ENCODE data around the gene GAS2L2. TPM values are rescaled to one million over a fixed set of nuclear protein-coding genes. Genes with fewer than 3 reads are reported as not detected.

The GAS2L2 gene
- total RNA-seq, 1 experiment from 2014 or later, result not detected

GRCh38 chr17:35784895-35785294 lies 31.9 kb upstream of the GAS2L2 start:
- BruUV-seq (replicated peaks), result no TSS peak
- H3K4me2 ChIP-seq (ENCODE audit: low read length), result no peak overlapping the region
- no peak overlapping the region for H2AFZ ChIP-seq (ENCODE audit: low read length)
- H3K79me2 ChIP-seq (ENCODE audit: low read length), result no peaks in the 10 kb centered on the region
- peak overlapping the region; percentile 13; the same call in 1 of the 2 replicates for H3K27ac ChIP-seq (ENCODE audit: low read length)
- no peak overlapping the region for H3K9ac ChIP-seq (ENCODE audit: low read length)
- H3K4me3 ChIP-seq (ENCODE audit: low read length), result no peak overlapping the region
- ChIA-PET CTCF (interaction anchor here (1.5 kb wide), 1 partner anchor 21 kb away, joined by 7 read pairs; no protein-coding TSS in a partner anchor), POLR2A (ENCODE audit: unreplicated experiment) (no interaction called here)
- no peaks in the 10 kb centered on the region for H3F3A ChIP-seq (ENCODE audit: low read length, unreplicated experiment)
- peaks cover 55% of the 10 kb centered on the region for H3K4me1 ChIP-seq (ENCODE audit: insufficient read depth, low read length)
- no peak for ATAC-seq
- H3K27me3 ChIP-seq (ENCODE audit: low read length), result no peaks in the 10 kb centered on the region
- no peaks in the 10 kb centered on the region for H3K9me2 ChIP-seq (replicated peaks; ENCODE audit: low read length)
- intact Hi-C loops (cut with micrococcal nuclease), result no loop called here
- H3K9me3 ChIP-seq (ENCODE audit: low read length), result no peaks in the 10 kb centered on the region
- H4K20me1 ChIP-seq (ENCODE audit: low read length), result no peaks in the 10 kb centered on the region
- no peaks in the 10 kb centered on the region for H3K36me3 ChIP-seq (ENCODE audit: low read depth, low read length)
- no peak for DNase-seq
- TF ChIP-seq EZH2 (IDR thresholded peaks at IDR 0.05; ENCODE audit: low read length, unreplicated experiment) (no peak), CTCF (conservative IDR thresholded peaks at IDR 0.05; ENCODE audit: low read depth, low read length) (no peak), EZH2phosphoT487 (IDR thresholded peaks at IDR 0.05; ENCODE audit: borderline replicate concordance, low read length) (no peak)

GRCh38 chr17:35780950-35781349 lies 27.9 kb upstream of the GAS2L2 start:
- DNase-seq (no peak), ATAC-seq (no peak)
- BruUV-seq (replicated peaks), result no TSS peak
- Histone ChIP-seq H3K27ac (ENCODE audit: low read length) (no peak overlapping the region), H3K9me2 (replicated peaks; ENCODE audit: low read length) (no peaks in the 10 kb centered on the region), H3K27me3 (ENCODE audit: low read length) (no peaks in the 10 kb centered on the region), H3K36me3 (ENCODE audit: low read depth, low read length) (no peaks in the 10 kb centered on the region), H2AFZ (ENCODE audit: low read length) (no peak overlapping the region), H3K9ac (ENCODE audit: low read length) (no peak overlapping the region), H3K9me3 (ENCODE audit: low read length) (no peaks in the 10 kb centered on the region), H3K4me2 (ENCODE audit: low read length) (no peak overlapping the region), H3K4me1 (ENCODE audit: insufficient read depth, low read length) (peaks cover 31% of the 10 kb centered on the region), H3K4me3 (ENCODE audit: low read length) (no peak overlapping the region), H3F3A (ENCODE audit: low read length, unreplicated experiment) (no peaks in the 10 kb centered on the region), H3K79me2 (ENCODE audit: low read length) (no peaks in the 10 kb centered on the region), H4K20me1 (ENCODE audit: low read length) (no peaks in the 10 kb centered on the region)
- POLR2A ChIA-PET (ENCODE audit: unreplicated experiment), result no interaction called here
- TF ChIP-seq EZH2phosphoT487 (IDR thresholded peaks at IDR 0.05; ENCODE audit: borderline replicate concordance, low read length) (no peak), EZH2 (IDR thresholded peaks at IDR 0.05; ENCODE audit: low read length, unreplicated experiment) (no peak), CTCF (conservative IDR thresholded peaks at IDR 0.05; ENCODE audit: low read depth, low read length) (no peak)
- CTCF ChIA-PET, result interaction anchor here (1.0 kb wide), 1 partner anchor 14 kb away, joined by 3 read pairs; no protein-coding TSS in a partner anchor
- intact Hi-C loops (cut with micrococcal nuclease), result no loop called here

GRCh38 chr17:35778641-35779196 lies 25.7 kb upstream of the GAS2L2 start:
- no TSS peak for BruUV-seq (replicated peaks)
- Histone ChIP-seq H3K9me3 (ENCODE audit: low read length) (no peaks in the 10 kb centered on the region), H3K4me1 (ENCODE audit: insufficient read depth, low read length) (peaks cover 17% of the 10 kb centered on the region), H2AFZ (ENCODE audit: low read length) (no peak overlapping the region), H3K79me2 (ENCODE audit: low read length) (no peaks in the 10 kb centered on the region), H3K4me3 (ENCODE audit: low read length) (no peak overlapping the region), H3K27me3 (ENCODE audit: low read length) (no peaks in the 10 kb centered on the region), H3K4me2 (ENCODE audit: low read length) (no peak overlapping the region), H4K20me1 (ENCODE audit: low read length) (no peaks in the 10 kb centered on the region), H3K9ac (ENCODE audit: low read length) (no peak overlapping the region), H3K9me2 (replicated peaks; ENCODE audit: low read length) (no peaks in the 10 kb centered on the region), H3K36me3 (ENCODE audit: low read depth, low read length) (no peaks in the 10 kb centered on the region), H3F3A (ENCODE audit: low read length, unreplicated experiment) (no peaks in the 10 kb centered on the region), H3K27ac (ENCODE audit: low read length) (no peak overlapping the region)
- ATAC-seq (no peak), DNase-seq (no peak)
- TF ChIP-seq CTCF (conservative IDR thresholded peaks at IDR 0.05; ENCODE audit: low read depth, low read length) (no peak), EZH2phosphoT487 (IDR thresholded peaks at IDR 0.05; ENCODE audit: borderline replicate concordance, low read length) (no peak), EZH2 (IDR thresholded peaks at IDR 0.05; ENCODE audit: low read length, unreplicated experiment) (no peak)
- intact Hi-C loops (cut with micrococcal nuclease), result no loop called here
- ChIA-PET CTCF (no interaction called here), POLR2A (ENCODE audit: unreplicated experiment) (no interaction called here)
